Left cardiac atrium (tissue), 4 donors: ENCODE measurements around the gene BPIFB1. TPM values are rescaled to one million over a fixed set of nuclear protein-coding genes. Genes with fewer than 3 reads are reported as not detected.

ENCODE experiments used
- ATAC-seq, 2 donors: fragments of 200-7000 bp; cut with Tn5 transposase; one replicate each; pipeline ENCODE4 v1.9.1; 2020; ENCODE audit warnings: mild to moderate bottlenecking in 2 of 2, moderate library complexity in 2 of 2
- DNase-seq: peaks from one replicate; pipeline ENCODE4 v3.0.0-alpha.2; 2020
- intact Hi-C, 2 donors: fragments of 100-400 bp; cut with DNase I; formaldehyde crosslinking; loops; one replicate each; pipeline versions ENCODE4 v1.14.1 to v1.15.1; 2022 to 2023
- total RNA-seq, 2 donors: library from RNA; stranded (reverse); fragmentation: NEBNext Ultra II Directional; extraction: Animal tissue kit (Norgen Biotek cat#: 25700); gene quantifications; one replicate each; pipeline ENCODE4 v1.2.1, GENCODE V29; 2021
- donor health status: DM: no; HTN: yes; CAD: no.
- donor health status: DM: no; HTN: yes; CAD: no; lungs with severe emphysema.
- donor health status: DM: yes; HTN: yes; CAD: no.
- donor health status: Dilated cardiomyopathy.

The BPIFB1 gene
- total RNA-seq, 2 donors from 2014 or later, result not detected

DNA sequence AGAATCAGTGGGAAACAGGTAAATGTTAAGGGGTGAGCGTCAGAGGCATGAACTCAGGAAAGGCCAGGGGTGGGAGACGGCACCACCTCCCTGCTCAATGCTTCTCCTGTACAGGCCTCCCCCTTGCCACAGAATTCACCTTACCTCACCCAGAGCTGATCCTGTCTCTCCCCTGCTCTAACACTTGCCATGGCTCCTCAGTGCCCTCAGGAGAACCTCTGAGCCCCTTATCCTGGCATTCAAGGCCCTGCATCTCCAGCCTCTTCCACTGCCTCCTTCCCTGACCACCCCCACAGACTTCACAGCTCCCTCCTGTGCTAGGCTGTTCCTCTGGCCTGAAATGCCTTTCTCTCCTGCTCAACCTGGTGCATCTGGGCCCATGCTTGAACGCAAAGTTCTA lies 33.9 kb downstream of the BPIFB1 start:
- no peak for ATAC-seq
- no peak for DNase-seq
- intact Hi-C loops, result no loop called here

DNA sequence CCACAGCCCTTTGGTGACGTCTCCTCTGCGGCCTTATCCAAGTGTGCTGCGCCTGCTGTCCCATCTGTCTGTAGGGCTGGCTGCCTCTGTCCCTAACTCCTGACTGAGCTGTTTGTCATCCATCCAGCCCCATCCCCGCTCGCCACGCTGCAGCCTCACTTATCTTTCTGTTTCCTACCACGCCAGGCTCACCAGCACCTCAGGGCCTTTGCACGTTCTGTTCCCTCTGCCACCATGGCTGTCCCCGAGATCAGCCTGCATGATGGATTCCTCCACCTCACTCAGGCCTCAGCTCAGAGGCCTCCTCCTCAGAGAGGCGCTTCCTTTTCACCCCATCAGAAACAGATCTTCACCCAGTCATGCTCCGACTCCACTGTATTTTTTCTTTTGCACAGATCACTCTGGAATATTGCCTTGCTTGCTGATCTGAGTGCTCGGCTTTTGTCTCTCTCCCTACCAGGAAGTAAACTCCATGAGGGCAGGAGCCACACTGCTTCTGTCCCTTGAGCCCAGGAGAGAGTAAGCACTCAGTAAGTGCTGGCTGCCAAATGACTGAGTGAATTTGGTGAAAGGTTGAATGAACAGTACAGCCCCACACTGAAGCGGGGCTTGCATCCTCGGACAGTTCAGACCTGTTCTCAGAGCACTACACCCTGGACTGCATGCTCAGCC lies 34.5 kb downstream of the BPIFB1 start:
- no peak for ATAC-seq
- no peak for DNase-seq
- intact Hi-C loops, result no loop called here

DNA sequence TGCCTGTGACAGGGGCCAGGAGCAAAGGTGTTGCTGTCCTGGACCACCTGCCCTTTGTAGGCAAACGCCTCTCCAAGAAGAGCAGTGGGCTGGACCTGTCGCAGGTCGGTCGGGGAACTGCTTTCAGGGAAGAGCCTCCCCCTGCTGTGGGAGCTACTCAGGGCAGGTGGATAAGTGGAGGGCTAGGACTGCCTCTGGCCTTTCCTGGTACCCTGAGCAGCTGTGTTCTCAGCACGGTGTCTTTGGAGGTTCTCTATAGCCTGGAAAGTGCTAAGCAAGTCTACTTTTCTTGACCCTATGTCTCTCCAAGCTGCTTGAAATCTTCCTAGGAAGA lies 35.0 kb downstream of the BPIFB1 start:
- no peak for ATAC-seq
- DNase-seq, result no peak
- intact Hi-C loops, result no loop called here

DNA sequence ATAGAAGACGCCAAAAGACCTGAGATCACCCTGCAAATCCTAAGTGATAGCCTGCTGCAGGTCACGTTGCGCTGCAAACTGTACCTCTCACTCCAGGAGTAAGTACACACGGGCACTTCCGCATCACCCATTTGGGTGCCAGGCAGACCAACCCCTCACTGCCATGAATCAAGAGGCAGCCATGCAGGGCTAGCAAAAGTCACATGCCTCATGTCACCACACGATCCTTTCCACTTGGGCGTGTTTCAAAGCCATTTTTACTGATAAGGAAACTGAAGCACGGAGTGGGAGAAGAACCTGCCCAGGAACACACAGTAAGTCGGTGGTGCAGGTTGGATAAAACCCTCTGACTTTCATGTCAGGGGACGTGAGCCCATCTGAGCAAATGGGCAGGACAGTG lies 37.0 kb downstream of the BPIFB1 start:
- no peak for ATAC-seq
- intact Hi-C loops, result no loop called here
- DNase-seq, result no peak

DNA sequence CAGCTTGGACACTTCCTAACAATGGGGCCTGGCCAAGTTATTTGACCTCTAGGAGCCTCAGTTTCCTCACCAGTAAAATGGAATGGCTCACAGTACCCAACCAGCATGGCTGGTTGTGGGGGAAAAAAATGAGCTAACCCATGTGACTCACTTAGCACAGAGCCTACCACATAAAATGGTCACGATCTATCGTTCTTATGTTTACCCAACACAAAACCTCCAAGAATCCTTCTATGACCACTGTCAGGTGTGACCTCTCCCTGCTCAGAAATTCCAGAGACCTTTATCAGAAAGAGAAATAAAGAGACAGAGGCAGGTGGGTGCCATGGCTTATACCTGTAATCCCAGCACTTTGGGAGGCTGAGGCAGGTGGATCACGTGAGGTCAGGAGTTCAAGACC lies 39.4 kb downstream of the BPIFB1 start:
- no peak for DNase-seq
- no peak for ATAC-seq
- intact Hi-C loops, result no loop called here

DNA sequence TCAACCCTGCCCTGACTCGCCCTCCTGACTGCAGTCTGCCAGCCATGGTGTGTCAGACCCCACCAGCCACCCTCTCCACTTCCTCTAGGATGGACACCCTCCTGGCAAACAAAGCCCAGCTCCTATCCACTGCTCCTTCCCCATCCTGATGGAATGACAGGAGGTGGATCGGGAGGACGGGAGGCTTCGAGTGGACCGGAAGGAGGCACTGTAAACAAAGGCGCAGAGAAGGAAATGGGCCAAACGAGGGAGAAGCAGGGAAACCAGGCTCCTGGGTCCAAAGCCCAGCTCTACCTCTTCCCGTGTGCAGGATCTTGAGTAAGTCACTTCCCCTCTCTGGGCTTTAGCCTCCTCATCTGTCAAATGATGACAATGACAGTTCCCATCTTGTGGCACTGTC lies 40.2 kb downstream of the BPIFB1 start:
- intact Hi-C loops, result no loop called here
- ATAC-seq, result no peak

DNA sequence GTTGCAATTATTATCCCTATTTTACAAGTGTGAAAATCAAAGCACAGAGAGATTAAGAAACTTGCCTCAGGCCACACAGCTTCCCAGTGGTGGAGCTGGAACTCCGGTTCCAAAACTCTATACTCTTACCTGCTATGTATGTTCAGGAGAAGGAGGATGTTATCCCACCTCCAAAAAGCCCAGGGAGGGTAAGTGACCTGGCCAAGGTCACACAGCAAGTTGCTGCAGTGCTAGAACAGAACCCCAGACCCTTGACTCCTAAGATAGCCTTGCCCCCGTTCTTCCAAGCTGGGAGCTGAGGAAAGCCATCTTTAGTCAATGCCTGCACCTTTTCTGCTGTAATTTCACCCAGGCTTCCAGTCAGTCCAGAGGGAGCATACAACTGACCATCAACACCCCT lies 42.3 kb downstream of the BPIFB1 start:
- intact Hi-C loops, result no loop called here
- no peak for ATAC-seq
- DNase-seq, result no peak

More for the DNA sequence above, 40.2 kb downstream of the BPIFB1 start:
- no peak for DNase-seq

DNA sequence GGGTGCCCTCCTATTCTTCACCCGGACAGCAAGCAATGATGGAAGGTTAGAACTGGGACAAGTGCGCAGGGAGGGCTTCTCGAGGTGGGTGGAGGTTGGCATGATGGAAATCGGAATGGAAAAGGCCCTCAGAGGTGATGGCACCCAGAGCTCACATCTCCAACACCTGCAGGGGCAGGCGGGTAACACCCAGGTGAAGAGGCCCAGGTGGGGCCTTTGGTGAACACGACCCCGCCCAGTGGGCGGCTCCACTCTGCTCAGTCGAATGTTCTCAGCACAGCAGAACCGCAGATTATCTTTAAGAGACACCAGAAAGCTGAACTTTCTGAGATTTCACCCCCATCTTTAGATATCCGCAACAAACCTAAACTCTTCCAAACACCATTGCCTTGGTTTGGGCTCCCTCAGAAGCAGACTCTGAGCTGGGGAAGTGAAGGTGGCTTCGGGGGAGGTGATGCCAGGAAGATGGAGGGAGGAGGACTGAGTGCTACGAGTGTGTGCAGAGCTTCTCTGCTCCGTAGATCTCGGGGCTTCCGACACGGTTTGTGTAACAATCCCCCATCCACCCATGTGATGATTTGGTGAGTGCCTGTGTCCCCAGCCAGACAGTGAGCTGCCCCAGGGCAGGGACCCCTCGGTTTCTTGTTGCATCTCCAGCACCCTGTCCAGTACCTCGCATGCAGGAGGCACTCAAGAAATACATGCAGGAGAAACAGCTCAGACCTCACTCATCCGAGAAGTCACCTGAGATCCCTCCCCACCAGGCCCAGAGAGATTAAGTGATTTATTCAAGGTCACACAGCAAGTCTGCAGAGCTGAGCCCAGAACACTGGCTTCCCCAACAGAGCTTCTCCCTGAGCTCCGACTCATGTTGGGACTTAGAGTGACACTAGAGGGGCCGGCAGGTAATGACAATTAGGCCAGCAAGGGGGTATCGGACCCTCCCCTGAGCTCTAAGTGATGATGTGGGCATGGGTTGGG lies 45.4 kb downstream of the BPIFB1 start:
- no peak for ATAC-seq
- intact Hi-C loops, result no loop called here
- no peak for DNase-seq

DNA sequence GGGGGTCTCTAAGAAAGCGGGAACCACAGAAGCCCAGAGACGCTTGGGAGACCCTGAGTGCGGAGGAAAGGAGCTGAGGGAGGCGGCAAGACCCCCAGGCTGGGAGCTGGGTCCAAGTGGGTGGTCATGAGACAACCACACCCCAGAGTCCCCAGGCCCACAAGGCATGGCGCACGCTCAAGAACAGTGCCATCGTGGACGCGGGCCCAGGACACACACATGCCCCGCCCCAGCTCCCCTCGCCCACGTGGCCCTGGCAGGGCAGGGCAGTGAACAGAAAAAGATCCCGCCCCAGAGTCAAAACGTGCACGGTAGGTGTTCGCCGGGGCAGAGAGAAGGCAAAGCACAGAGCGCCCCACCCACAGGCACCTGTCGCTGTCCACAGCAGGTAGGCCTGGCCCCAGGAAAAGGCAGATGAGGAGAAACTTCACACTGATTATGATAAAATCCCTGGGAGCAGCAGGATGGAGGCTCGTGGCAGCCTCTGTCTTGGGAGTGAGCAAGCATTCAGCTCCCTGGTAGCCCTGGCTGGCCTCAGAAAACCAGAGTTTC lies 50.0 kb downstream of the BPIFB1 start:
- ATAC-seq, result no peak
- intact Hi-C loops, result no loop called here
- DNase-seq, result no peak

DNA sequence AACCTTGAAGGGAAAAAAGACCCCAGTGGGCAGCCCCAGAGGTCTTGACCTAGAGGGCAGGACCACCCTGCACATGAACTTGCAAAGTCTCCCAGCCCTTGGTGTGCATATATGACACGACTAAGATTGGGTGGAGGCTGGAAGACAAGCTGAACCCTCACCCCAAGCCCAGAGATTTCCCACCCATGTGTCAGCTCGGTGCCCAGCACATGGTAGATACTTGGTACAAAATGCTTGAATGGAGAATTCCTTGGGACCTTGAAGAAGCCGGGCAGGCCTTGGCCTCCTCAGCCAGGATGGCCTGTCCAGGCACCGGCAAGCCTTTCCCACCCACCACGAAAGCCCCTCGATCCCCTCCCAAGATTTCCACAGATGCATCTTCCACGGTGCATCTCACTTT lies 50.6 kb downstream of the BPIFB1 start:
- intact Hi-C loops, result no loop called here
- DNase-seq (no peak), ATAC-seq (no peak)

DNA sequence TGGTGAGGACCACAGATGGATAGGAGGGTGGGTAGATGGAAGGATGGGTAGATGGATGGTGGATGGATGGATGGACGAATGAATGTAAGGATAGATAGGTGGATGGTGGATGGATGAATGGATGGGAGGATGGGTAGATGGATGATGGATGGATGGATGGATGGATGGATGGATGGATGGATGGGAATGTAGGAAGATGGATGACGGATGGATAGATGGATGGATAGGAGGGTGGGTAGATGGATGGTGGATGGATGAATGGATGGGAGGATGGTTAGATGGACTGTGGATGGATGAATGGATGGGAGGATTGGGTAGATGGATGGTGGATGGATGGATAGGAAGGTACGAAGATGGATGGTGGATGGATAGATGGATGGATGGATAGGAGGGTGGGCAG lies 51.1 kb downstream of the BPIFB1 start:
- no peak for DNase-seq
- intact Hi-C loops, result no loop called here

DNA sequence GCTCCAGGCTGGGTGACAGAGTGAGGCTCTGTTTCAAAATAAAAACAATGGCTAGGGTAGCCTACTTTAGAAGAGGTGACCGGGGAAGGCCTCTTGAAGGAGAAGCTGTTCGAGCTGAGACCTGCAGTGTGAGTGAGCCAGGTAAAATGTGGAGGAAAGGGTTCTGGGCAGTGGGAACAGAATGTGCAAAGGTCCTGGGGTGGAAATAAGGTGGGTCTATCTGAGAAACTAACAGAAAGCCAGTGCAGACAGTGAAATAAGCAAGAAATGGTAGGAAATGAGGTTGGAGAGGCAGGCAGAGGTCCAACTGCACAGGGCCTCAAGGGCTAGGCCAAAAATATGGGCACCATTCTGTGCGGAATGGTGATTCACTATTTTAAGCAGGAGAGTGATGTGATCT lies 53.4 kb downstream of the BPIFB1 start:
- intact Hi-C loops, result no loop called here
- ATAC-seq (no peak), DNase-seq (no peak)

More for the DNA sequence above, 51.1 kb downstream of the BPIFB1 start:
- ATAC-seq, result no peak

DNA sequence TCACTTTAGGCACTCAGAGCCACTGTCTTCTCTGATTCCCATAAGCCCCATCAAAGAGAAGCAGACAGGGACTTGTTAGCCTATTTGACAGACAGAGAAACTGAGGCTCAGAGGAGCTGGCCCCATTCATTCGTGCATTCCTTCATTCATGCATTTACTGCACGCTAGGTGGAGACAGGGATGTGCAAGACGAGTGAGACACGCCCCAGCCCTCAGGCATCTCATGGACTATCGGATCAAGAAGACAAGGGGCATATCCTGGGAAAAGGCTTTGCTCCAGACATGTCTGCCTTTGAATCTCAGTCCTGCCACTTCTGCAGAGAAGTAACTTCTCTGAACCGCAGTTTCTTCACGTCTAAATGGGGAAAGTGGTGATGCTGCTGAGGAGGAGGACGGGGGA lies 54.1 kb downstream of the BPIFB1 start:
- ATAC-seq, result no peak
- intact Hi-C loops, result no loop called here
- DNase-seq, result no peak

DNA sequence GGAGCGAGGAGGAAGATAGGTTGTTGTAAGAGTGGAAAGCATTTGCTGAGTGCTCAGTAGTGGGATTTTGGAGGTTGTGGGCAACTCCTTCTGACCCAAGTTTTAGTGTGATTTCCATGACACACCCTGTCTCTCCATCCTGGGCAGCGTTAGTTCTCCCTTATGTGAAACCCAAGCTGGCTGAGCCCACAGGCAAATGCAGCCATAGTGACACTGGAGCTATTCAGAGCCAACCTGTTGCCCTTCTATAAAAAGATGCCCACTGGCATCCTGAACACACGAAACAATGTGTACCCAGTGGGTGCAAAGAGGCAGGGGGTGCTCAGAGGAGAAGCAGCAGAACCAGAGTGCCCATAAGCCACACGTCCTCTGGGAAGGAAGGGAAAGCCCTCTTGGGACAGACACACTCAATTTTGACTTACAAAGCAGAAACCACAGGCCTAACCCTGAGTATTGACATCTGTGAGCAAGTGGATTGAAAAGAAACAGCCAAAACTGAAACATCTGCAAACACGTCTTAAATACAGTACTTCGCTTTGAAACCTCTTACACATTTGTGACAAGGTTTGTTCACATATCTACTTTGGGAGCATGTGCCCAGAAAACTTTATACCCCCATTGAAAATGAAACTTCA lies 54.6 kb downstream of the BPIFB1 start:
- ATAC-seq (no peak), DNase-seq (no peak)
- intact Hi-C loops, result no loop called here

DNA sequence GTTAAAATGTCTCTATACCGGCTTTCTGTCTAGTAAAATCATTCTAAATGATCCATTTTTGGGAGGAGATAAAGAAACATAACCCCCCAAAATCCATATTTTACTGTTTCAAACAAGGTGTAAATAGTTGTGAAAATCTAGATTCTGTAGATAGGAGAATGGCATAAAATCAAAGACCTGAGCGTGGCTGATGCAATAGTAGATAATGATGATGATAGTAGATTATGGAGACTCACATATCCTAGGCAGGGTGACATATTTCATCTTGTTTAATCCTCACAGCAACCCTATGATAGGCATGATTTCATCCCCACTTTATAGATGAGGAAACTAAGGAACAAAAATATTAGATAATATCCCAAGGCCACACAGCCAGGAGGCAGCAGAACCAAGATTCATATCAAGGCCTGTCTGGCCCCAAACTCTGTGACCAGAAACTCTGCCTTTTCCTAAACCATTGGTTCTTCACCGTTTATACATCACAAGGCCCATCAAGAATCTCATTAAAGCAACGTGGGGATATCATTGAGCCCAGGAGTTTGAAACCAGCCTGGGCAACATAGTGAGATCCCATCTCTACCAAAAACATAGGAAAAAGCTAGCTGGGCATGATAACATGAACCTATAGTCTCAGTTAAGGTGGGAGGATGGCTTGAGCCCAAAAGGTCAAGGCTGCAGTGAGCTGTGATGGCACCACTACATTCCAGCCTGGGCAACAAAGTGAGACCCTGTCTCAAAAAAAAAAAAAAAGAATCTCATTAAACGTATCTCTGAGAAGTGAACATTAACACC lies 55.6 kb downstream of the BPIFB1 start:
- no peak for ATAC-seq
- no peak for DNase-seq
- intact Hi-C loops, result no loop called here

DNA sequence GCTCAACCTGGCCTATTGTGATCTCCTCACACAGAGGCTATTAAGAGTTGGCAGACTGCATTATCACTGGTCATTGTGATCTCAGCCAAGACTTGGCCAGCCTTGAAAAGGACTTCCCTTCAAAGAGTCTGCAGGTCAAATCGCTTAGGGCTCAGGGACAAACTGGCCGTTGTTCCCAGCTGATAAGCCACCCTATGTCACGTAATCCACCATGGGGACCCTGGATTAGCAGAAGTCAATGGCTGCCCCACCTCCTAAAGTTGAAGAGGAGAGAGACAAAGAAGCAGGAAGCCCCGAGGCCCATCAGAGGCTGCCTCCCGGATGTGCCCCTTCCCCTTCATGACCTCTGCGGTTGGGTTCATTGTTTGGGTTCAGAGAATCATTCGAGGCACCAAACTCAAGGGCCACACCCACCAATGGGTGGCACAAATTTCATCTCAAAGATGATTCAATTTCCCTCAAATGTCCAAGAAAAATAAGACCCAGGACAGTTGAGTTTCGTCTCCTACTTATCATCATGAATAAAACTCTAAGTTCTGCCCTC lies 56.6 kb downstream of the BPIFB1 start:
- DNase-seq (no peak), ATAC-seq (no peak)
- intact Hi-C loops, result no loop called here

DNA sequence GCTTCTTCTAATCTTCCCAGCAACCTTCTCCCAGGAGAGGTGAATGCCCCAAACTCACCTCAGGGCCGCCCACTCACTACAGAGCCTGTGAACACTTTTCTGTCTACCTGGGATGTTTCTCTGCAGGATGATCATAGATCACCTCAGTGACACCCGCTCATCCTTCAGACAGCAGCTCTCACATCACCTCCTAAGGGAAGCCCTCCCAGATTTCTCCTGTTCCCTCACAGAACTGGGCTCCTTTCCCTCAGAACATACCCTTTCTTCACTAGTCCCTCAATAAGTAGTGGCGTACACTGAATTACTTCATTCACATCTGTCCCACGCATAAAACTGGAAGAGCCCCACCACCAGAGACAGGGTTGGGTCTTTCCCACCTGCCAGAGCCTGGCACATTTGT lies 60.5 kb downstream of the BPIFB1 start:
- intact Hi-C loops, result no loop called here
- ATAC-seq (no peak), DNase-seq (no peak)

DNA sequence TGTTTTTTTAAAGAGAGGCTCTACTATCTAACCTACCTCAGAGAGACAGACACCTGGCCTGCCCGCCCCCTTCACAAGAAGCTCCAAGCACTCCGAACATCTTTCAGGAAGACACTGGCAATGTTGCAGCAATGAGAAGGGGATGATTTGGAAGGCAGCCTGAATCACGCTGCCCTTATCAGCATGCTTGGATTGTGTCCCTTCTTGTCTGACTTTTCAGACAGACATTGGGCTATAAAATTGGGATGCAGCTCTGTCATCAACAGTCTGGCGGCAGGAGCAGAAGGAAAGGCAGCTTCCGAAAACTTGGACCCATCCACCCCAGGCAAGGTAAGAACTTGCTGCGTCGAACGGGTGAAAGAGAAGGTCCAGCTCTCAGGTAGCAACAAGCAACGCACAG lies 62.3 kb downstream of the BPIFB1 start:
- no peak for DNase-seq
- intact Hi-C loops, result no loop called here
- ATAC-seq, result no peak
